Loucy (cell line): ENCODE measurements around the gene ZNF516.

Experiments
- CTCF ChIP-seq: fragments of 200-600 bp; sonication (generic); conservative IDR thresholded peaks from 2 replicates; pipeline ENCODE4 v1.5.1; 2014; ENCODE audit warnings: mild to moderate bottlenecking, antibody characterized with exemption, low read length
- EZH2phosphoT487 ChIP-seq: fragments of 200-600 bp; IDR thresholded peaks from 2 replicates; pipeline ENCODE4 v1.6.1; 2018; ENCODE audit warnings: antibody characterized with exemption, mild to moderate bottlenecking, moderate library complexity, borderline replicate concordance

DNA sequence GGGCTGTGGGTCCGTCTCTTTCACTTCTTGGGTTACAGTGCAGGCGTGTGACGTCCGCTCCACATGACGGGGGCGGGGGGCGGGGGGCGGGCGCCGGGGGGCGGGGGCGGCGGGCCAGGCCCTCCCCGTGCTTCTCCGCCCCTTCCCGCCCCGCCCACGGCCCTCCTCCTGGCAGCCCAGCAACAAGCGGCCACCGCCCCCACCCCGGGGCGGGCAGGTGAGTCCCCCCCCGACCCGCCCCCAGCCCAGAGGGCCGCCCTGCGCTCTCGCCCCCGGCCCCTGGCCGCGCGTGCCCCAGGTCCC, 3.6 kb downstream of the ZNF516 start:
- TF ChIP-seq CTCF (no peak), EZH2phosphoT487 (no peak)
